Nucleus accumbens (tissue), 56 donors: ENCODE data around the gene GLT1D1.
"Not testable (repeated sequence)": the region's sequence is repeated elsewhere in the genome, so short reads cannot be mapped to it uniquely, and the experiment has no call there.

Source experiments
- DNase-seq, 56 donors: peaks; one replicate each; lab custom pipeline; 2025; lab: John Stamatoyannopoulos, UW

GLT1D1 gene

GRCh38 chr12:128852885-128853599 is at the start of gene GLT1D1:
GLT1D1 (plus strand) TSS chr12:128853478; CDS start chr12:128853582, 104 bp downstream.
- DNase-seq = peak in 1 of 56 donors; percentile 7

GRCh38 chr12:128803788-128804187 is 49.5 kb upstream of the GLT1D1 start:
- no peak for DNase-seq

- no peak for DNase-seq
Measured at GRCh38 chr12:128804762-128805161, 48.5 kb upstream of the GLT1D1 start.

GRCh38 chr12:128805406-128805805 is 47.9 kb upstream of the GLT1D1 start:
- DNase-seq = not testable (repeated sequence)

GRCh38 chr12:128806573-128806972 is 46.7 kb upstream of the GLT1D1 start:
- no peak for DNase-seq

GRCh38 chr12:128807161-128807724 is 46.0 kb upstream of the GLT1D1 start:
- peak in 23 of 56 donors; percentile 12 to 58 (median 28) for DNase-seq

- no peak for DNase-seq
Measured at GRCh38 chr12:128808651-128809050, 44.6 kb upstream of the GLT1D1 start.

- DNase-seq = peak in 29 of 56 donors; percentile 13 to 69 (median 36)
Measured at GRCh38 chr12:128810182-128811127, 42.8 kb upstream of the GLT1D1 start.

GRCh38 chr12:128811806-128812205 is 41.5 kb upstream of the GLT1D1 start:
- no peak for DNase-seq

- no peak for DNase-seq
Measured at GRCh38 chr12:128813392-128813791, 39.9 kb upstream of the GLT1D1 start.

- no peak for DNase-seq
Measured at GRCh38 chr12:128813883-128814282, 39.4 kb upstream of the GLT1D1 start.

- no peak for DNase-seq
Measured at GRCh38 chr12:128814411-128815261, 38.6 kb upstream of the GLT1D1 start.

- peak in 2 of 56 donors; percentile 12 to 25 for DNase-seq
Measured at GRCh38 chr12:128815779-128816642, 37.3 kb upstream of the GLT1D1 start.

GRCh38 chr12:128816643-128816920 is 36.7 kb upstream of the GLT1D1 start:
- DNase-seq = peak in 13 of 56 donors; percentile 6 to 43 (median 36)

GRCh38 chr12:128817111-128818015 is 35.9 kb upstream of the GLT1D1 start:
- DNase-seq = peak in 22 of 56 donors; percentile 5 to 67 (median 23)

- no peak for DNase-seq
Measured at GRCh38 chr12:128818065-128819022, 34.9 kb upstream of the GLT1D1 start.
